CD4-positive, CD25-positive, alpha-beta regulatory T cell (primary cell): ENCODE measurements around the gene MAML2. TPM values are rescaled to one million over a fixed set of nuclear protein-coding genes. Genes with fewer than 3 reads are reported as not detected.

Experiments
- ATAC-seq, 2 donors: fragments of 150-1000 bp; cut with Tn5 transposase; one replicate each; pipeline ENCODE4 v1.10.0; 2021; ENCODE audit warnings: low read depth in 2 of 2, moderate number of reproducible peaks in 2 of 2, moderate library complexity in 1 of 2
- DNase-seq, 3 donors: peaks; one replicate each; pipeline versions ENCODE4 v3.0.0 to v3.0.0-alpha.2; 2012 to 2022; ENCODE audit warnings: mixed read lengths in 1 of 3
- H3K27ac ChIP-seq: one replicate; pipeline ENCODE4 v1.7.0; 2013; ENCODE audit warnings: mild to moderate bottlenecking, low read length; ENCODE audit not compliant: insufficient read depth, poor library complexity, severe bottlenecking
- H3K27me3 ChIP-seq: one replicate; pipeline ENCODE4 v1.7.0; 2013; ENCODE audit warnings: low read length; ENCODE audit not compliant: control insufficient read depth, insufficient read depth
- H3K36me3 ChIP-seq: one replicate; pipeline ENCODE4 v1.7.0; 2013; ENCODE audit warnings: mild to moderate bottlenecking, low read length, moderate library complexity; ENCODE audit not compliant: control insufficient read depth, insufficient read depth
- H3K4me1 ChIP-seq: 2 replicates; pipeline ENCODE4 v1.7.0; 2013; ENCODE audit warnings: mild to moderate bottlenecking, low read length; ENCODE audit not compliant: insufficient read depth, control insufficient read depth, poor library complexity, severe bottlenecking
- H3K4me3 ChIP-seq: one replicate; pipeline ENCODE4 v1.7.0; 2013; ENCODE audit warnings: low read depth, mild to moderate bottlenecking, low read length, moderate library complexity
- H3K9me3 ChIP-seq, 2 experiments: 1 replicate in 1 of 2; 2 replicates in 1 of 2; pipeline ENCODE4 v1.7.0; 2013; ENCODE audit warnings: low read length in 2 of 2, mild to moderate bottlenecking in 1 of 2, moderate library complexity in 1 of 2; ENCODE audit not compliant: control insufficient read depth in 2 of 2
- H3K27ac Mint-ChIP-seq, 3 donors: one replicate each; pipeline ENCODE4 v1.8.0; 2020 to 2022; ENCODE audit warnings: mild to moderate bottlenecking in 3 of 3, mixed read lengths in 3 of 3, moderate library complexity in 2 of 3
- H3K27me3 Mint-ChIP-seq: one replicate; pipeline ENCODE4 v1.8.0; 2022; ENCODE audit warnings: mild to moderate bottlenecking, mixed read lengths
- H3K36me3 Mint-ChIP-seq: one replicate; pipeline ENCODE4 v1.8.0; 2020; ENCODE audit warnings: mixed read lengths
- H3K4me1 Mint-ChIP-seq, 4 donors: one replicate each; pipeline ENCODE4 v1.8.0; 2020 to 2022; ENCODE audit warnings: mixed read lengths in 4 of 4, mild to moderate bottlenecking in 1 of 4
- H3K4me3 Mint-ChIP-seq, 4 donors: one replicate each; pipeline ENCODE4 v1.8.0; 2020 to 2022; ENCODE audit warnings: mild to moderate bottlenecking in 4 of 4, mixed read lengths in 4 of 4, moderate library complexity in 3 of 4
- H3K9me3 Mint-ChIP-seq, 7 donors: one replicate each; pipeline ENCODE4 v1.8.0; 2020 to 2022; ENCODE audit warnings: mixed read lengths in 7 of 7, mild to moderate bottlenecking in 3 of 7, moderate library complexity in 2 of 7
- polyA plus RNA-seq, 4 donors: library from polyadenylated mRNA; unstranded; fragments of 300-500 nt; fragmentation: Illumina TruSeq; gene quantifications; one replicate each; pipeline ENCODE4 v1.2.3, GENCODE V29; 2021
- total RNA-seq: library from RNA; stranded (reverse); gene quantifications from one replicate; pipeline ENCODE4 v1.2.3, GENCODE V29; 2022

MAML2 gene
- total and polyA plus RNA-seq, 5 donors from 2014 or later, result 4.1 to 35.6 (median 9.3) TPM

GRCh38 chr11:96221244-96222070 is 121.5 kb downstream of the MAML2 start:
- H3K27me3 Mint-ChIP-seq, result no peaks in the 10 kb centered on the region
- peaks cover 21% of the 10 kb centered on the region for H3K36me3 Mint-ChIP-seq
- peak overlapping the region; percentile 13 to 70 (median 50) for H3K4me3 Mint-ChIP-seq
- H3K4me3 ChIP-seq, result peak overlapping the region; percentile 27
- DNase-seq (no peak), ATAC-seq (peak in 1 of 2 donors; percentile 49)
- peaks cover 64% of the 10 kb centered on the region for H3K4me1 ChIP-seq
- no peaks in the 10 kb centered on the region for H3K9me3 Mint-ChIP-seq
- peak overlapping the region; percentile 55 for H3K27ac ChIP-seq
- no peaks in the 10 kb centered on the region for H3K27me3 ChIP-seq
- H3K27ac Mint-ChIP-seq, result peak overlapping the region; percentile 78 to 94 (median 92)
- no peaks in the 10 kb centered on the region for H3K9me3 ChIP-seq
- H3K4me1 Mint-ChIP-seq, result peaks cover 19 to 90% (median 64%) of the 10 kb centered on the region in 4 donors
- no peaks in the 10 kb centered on the region for H3K36me3 ChIP-seq

GRCh38 chr11:96219981-96220623 is 122.9 kb downstream of the MAML2 start:
- peak in 1 of 3 donors; percentile 41 for DNase-seq
- ATAC-seq, result no peak
- Histone ChIP-seq H3K27me3 (no peaks in the 10 kb centered on the region), H3K4me1 (peaks cover 74% of the 10 kb centered on the region), H3K27ac (peak overlapping the region; percentile 55), H3K4me3 (peak overlapping the region; percentile 27), H3K9me3 (no peaks in the 10 kb centered on the region), H3K36me3 (no peaks in the 10 kb centered on the region)
- Mint-ChIP-seq H3K9me3 (no peaks in the 10 kb centered on the region), H3K27me3 (no peaks in the 10 kb centered on the region), H3K27ac (peak overlapping the region; percentile 88 to 97 (median 92)), H3K4me1 (peaks cover 26 to 92% (median 71%) of the 10 kb centered on the region in 4 donors), H3K36me3 (peaks cover 19% of the 10 kb centered on the region), H3K4me3 (peak overlapping the region; percentile 48 to 90 (median 78))

GRCh38 chr11:96218901-96219300 is 124.1 kb downstream of the MAML2 start:
- no peaks in the 10 kb centered on the region for H3K27me3 Mint-ChIP-seq
- H3K36me3 Mint-ChIP-seq, result peaks cover 11% of the 10 kb centered on the region
- DNase-seq (no peak), ATAC-seq (no peak)
- no peaks in the 10 kb centered on the region for H3K9me3 Mint-ChIP-seq
- Histone ChIP-seq H3K9me3 (no peaks in the 10 kb centered on the region), H3K36me3 (no peaks in the 10 kb centered on the region), H3K27ac (peak overlapping the region; percentile 88), H3K4me1 (peaks cover 83% of the 10 kb centered on the region), H3K27me3 (no peaks in the 10 kb centered on the region), H3K4me3 (no peak overlapping the region)
- peaks cover 19 to 90% (median 71%) of the 10 kb centered on the region in 4 donors for H3K4me1 Mint-ChIP-seq
- H3K4me3 Mint-ChIP-seq, result peak overlapping the region in 1 of 4 donors; percentile 37
- peak overlapping the region; percentile 86 to 97 (median 92) for H3K27ac Mint-ChIP-seq

DNA sequence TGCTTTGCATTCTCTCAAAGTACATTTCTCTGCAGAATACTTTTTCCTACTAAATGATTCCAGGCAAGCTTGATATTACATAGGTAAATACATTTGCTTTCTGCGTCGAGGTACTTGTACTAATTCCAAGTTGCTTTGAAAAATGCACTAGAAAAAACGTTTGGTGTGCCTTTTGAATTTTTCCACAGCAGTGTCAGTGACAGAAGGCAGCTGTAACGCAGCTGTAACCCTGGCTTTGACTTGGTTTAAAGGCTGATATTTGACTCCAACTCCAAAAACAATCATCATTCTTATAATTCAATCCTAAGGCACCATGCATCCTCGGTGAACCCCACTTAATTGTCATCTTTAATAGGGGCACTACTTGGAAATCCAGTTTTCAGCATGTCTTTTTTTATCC is 125.0 kb downstream of the MAML2 start:
- Mint-ChIP-seq H3K27me3 (no peaks in the 10 kb centered on the region), H3K4me3 (peak overlapping the region in 1 of 4 donors; percentile 3), H3K4me1 (peaks cover 19 to 90% (median 71%) of the 10 kb centered on the region in 4 donors), H3K36me3 (peaks cover 4% of the 10 kb centered on the region), H3K27ac (peak overlapping the region; percentile 92 to 95 (median 92)), H3K9me3 (no peaks in the 10 kb centered on the region)
- Histone ChIP-seq H3K27ac (peak overlapping the region; percentile 88), H3K9me3 (no peaks in the 10 kb centered on the region), H3K4me1 (peaks cover 91% of the 10 kb centered on the region), H3K36me3 (no peaks in the 10 kb centered on the region), H3K4me3 (no peak overlapping the region), H3K27me3 (no peaks in the 10 kb centered on the region)
- no peak for DNase-seq
- ATAC-seq, result no peak

GRCh38 chr11:96217206-96217605 is 125.8 kb downstream of the MAML2 start:
- Mint-ChIP-seq H3K4me3 (peak overlapping the region; percentile 3 to 43 (median 20)), H3K27ac (peak overlapping the region; percentile 92 to 100 (median 92)), H3K9me3 (peaks cover 0 to under 1% (median 0%) of the 10 kb centered on the region in 7 donors), H3K36me3 (peaks cover 4% of the 10 kb centered on the region), H3K4me1 (peaks cover 27 to 94% (median 76%) of the 10 kb centered on the region in 4 donors), H3K27me3 (no peaks in the 10 kb centered on the region)
- Histone ChIP-seq H3K4me1 (peaks cover 98% of the 10 kb centered on the region), H3K36me3 (no peaks in the 10 kb centered on the region), H3K27ac (peak overlapping the region; percentile 88), H3K9me3 (no peaks in the 10 kb centered on the region), H3K4me3 (peak overlapping the region; percentile 35), H3K27me3 (no peaks in the 10 kb centered on the region)
- ATAC-seq (no peak), DNase-seq (no peak)

- peak overlapping the region; percentile 92 to 100 (median 92) for H3K27ac Mint-ChIP-seq
- no peaks in the 10 kb centered on the region for H3K27me3 ChIP-seq
- H3K9me3 ChIP-seq, result no peaks in the 10 kb centered on the region
- DNase-seq, result peak in 2 of 3 donors; percentile 50 to 57
- peaks cover 36 to 92% (median 74%) of the 10 kb centered on the region in 4 donors for H3K4me1 Mint-ChIP-seq
- H3K4me1 ChIP-seq, result peaks cover 95% of the 10 kb centered on the region
- no peaks in the 10 kb centered on the region for H3K36me3 ChIP-seq
- no peaks in the 10 kb centered on the region for H3K27me3 Mint-ChIP-seq
- H3K9me3 Mint-ChIP-seq, result peaks cover 0 to 4% (median 0%) of the 10 kb centered on the region in 7 donors
- peak overlapping the region; percentile 65 for H3K4me3 ChIP-seq
- ATAC-seq, result peak; percentile 34 to 36
- H3K27ac ChIP-seq, result peak overlapping the region; percentile 88
- peak overlapping the region; percentile 3 to 77 (median 69) for H3K4me3 Mint-ChIP-seq
- peaks cover 9% of the 10 kb centered on the region for H3K36me3 Mint-ChIP-seq
These were observed 127.2 kb downstream of the MAML2 start for GRCh38 chr11:96215826-96216225.

- H3K4me3 Mint-ChIP-seq, result peak overlapping the region; percentile 52 to 77 (median 69)
- peaks cover 9% of the 10 kb centered on the region for H3K36me3 Mint-ChIP-seq
- Histone ChIP-seq H3K9me3 (no peaks in the 10 kb centered on the region), H3K36me3 (no peaks in the 10 kb centered on the region), H3K4me3 (peak overlapping the region; percentile 65), H3K4me1 (peaks cover 93% of the 10 kb centered on the region), H3K27ac (peak overlapping the region; percentile 88), H3K27me3 (no peaks in the 10 kb centered on the region)
- no peaks in the 10 kb centered on the region for H3K27me3 Mint-ChIP-seq
- ATAC-seq (peak; percentile 80 to 86), DNase-seq (peak in 2 of 3 donors; percentile 61 to 80)
- peaks cover 0 to 4% (median 0%) of the 10 kb centered on the region in 7 donors for H3K9me3 Mint-ChIP-seq
- peak overlapping the region; percentile 92 to 100 (median 92) for H3K27ac Mint-ChIP-seq
- peaks cover 32 to 90% (median 70%) of the 10 kb centered on the region in 4 donors for H3K4me1 Mint-ChIP-seq
These were observed 127.7 kb downstream of the MAML2 start for GRCh38 chr11:96215110-96215782.
